Osteocyte (in vitro differentiated cells): ENCODE results near the gene RAD51B. TPM values are rescaled to one million over a fixed set of nuclear protein-coding genes. Genes with fewer than 3 reads are reported as not detected.

Experiments
- DNase-seq: peaks from one replicate; pipeline ENCODE4 v3.0.0; 2021; ENCODE audit warnings: mixed read lengths; ENCODE audit not compliant: unreplicated experiment; ENCODE audit errors: extremely low spot score
- H3K27ac Mint-ChIP-seq: one replicate; pipeline ENCODE4 v1.8.0; 2021; ENCODE audit warnings: mild to moderate bottlenecking, mixed read lengths; ENCODE audit not compliant: unreplicated experiment
- H3K27me3 Mint-ChIP-seq: one replicate; pipeline ENCODE4 v1.8.0; 2021; ENCODE audit warnings: mixed read lengths; ENCODE audit not compliant: unreplicated experiment
- H3K36me3 Mint-ChIP-seq: one replicate; pipeline ENCODE4 v1.8.0; 2021; ENCODE audit warnings: mixed read lengths; ENCODE audit not compliant: unreplicated experiment
- H3K4me1 Mint-ChIP-seq: one replicate; pipeline ENCODE4 v1.8.0; 2021; ENCODE audit warnings: mixed read lengths; ENCODE audit not compliant: unreplicated experiment
- H3K4me3 Mint-ChIP-seq: one replicate; pipeline ENCODE4 v1.8.0; 2021; ENCODE audit warnings: mild to moderate bottlenecking, moderate library complexity, mixed read lengths; ENCODE audit not compliant: unreplicated experiment
- H3K9me3 Mint-ChIP-seq: one replicate; pipeline ENCODE4 v1.8.0; 2021; ENCODE audit warnings: mixed read lengths; ENCODE audit not compliant: unreplicated experiment
- total RNA-seq: library from RNA; stranded (reverse); gene quantifications from 2 replicates; pipeline ENCODE4 v1.2.1, GENCODE V29; 2021
- TF ChIP-seq, protein P1 (sequence below): fragments of 200-600 bp; sonication (generic); IDR thresholded peaks from 2 replicates; pipeline ENCODE4 v1.5.0; 2021; ENCODE audit warnings: antibody characterized with exemption, mild to moderate bottlenecking, moderate library complexity

Gene RAD51B
- total RNA-seq, 1 donor from 2014 or later: 12.7 TPM

DNA sequence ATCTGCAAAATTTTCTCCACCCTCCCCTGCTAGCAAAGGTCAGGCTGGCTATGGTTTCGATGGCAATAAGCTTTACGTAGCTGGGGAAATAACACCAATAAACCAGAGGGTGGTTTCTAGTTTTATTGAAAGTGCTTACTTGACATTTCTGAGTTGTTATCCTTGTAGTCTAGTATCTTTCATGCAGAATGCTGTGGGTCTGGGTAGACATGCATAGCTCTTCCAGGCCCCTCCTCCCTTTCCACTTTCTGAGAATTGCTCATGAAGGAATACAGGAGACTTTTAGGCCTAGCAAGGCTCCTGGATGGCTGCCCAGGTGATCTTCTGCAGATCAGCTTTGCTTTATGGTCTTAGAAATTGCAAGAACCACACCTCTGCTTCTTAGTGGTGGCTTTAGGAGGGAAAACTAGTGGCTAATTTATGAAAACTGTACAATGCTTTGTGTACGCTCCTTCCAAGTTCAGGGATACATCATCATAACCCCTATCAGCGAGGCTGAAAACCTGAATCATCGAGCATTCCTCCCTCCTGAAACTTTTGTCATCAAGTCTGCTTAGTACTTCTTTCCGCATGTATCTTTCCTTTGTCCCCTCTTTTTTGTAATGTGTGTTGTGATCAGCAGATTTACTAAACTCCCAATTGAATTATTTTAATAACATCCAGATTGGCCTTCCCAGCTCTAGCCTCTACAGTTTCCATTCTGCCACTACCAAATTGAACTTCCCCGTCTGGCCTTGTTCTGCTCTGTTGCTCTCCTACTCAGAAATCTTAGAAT is 473.0 kb downstream of the RAD51B start:
- TF ChIP-seq, protein P1, sequence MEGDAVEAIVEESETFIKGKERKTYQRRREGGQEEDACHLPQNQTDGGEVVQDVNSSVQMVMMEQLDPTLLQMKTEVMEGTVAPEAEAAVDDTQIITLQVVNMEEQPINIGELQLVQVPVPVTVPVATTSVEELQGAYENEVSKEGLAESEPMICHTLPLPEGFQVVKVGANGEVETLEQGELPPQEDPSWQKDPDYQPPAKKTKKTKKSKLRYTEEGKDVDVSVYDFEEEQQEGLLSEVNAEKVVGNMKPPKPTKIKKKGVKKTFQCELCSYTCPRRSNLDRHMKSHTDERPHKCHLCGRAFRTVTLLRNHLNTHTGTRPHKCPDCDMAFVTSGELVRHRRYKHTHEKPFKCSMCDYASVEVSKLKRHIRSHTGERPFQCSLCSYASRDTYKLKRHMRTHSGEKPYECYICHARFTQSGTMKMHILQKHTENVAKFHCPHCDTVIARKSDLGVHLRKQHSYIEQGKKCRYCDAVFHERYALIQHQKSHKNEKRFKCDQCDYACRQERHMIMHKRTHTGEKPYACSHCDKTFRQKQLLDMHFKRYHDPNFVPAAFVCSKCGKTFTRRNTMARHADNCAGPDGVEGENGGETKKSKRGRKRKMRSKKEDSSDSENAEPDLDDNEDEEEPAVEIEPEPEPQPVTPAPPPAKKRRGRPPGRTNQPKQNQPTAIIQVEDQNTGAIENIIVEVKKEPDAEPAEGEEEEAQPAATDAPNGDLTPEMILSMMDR: no peak
- Mint-ChIP-seq H3K27ac (no peak overlapping the region), H3K4me3 (no peak overlapping the region), H3K27me3 (no peaks in the 10 kb centered on the region), H3K4me1 (no peaks in the 10 kb centered on the region), H3K36me3 (no peaks in the 10 kb centered on the region), H3K9me3 (no peaks in the 10 kb centered on the region)
- no peak for DNase-seq

DNA sequence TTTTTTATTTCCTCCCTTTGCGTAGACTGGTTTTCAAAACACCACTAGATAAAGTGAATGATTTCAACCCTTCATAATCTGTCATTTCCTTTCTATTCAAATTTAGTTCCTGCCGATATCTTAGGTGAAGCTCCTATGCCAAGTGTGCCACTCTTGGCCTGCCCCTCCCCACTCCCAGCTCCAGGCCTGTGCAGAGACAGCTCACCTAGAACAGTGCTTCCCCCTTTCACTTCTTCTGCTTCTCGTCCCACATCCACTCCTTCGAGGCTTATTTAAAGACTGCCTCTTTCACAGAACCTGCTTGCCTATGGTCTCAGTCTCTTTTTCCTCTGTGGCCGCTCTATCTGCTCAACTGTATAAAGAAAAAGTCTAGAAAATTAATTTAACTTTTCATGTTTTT is 473.8 kb downstream of the RAD51B start:
- no peaks in the 10 kb centered on the region for H3K27me3 Mint-ChIP-seq
- DNase-seq: no peak
- no peak overlapping the region for H3K27ac Mint-ChIP-seq
- H3K9me3 Mint-ChIP-seq: peaks cover 5% of the 10 kb centered on the region
- no peak overlapping the region for H3K4me3 Mint-ChIP-seq
- H3K36me3 Mint-ChIP-seq: peaks cover 4% of the 10 kb centered on the region
- TF ChIP-seq, protein P1: no peak
- H3K4me1 Mint-ChIP-seq: peaks cover 6% of the 10 kb centered on the region

DNA sequence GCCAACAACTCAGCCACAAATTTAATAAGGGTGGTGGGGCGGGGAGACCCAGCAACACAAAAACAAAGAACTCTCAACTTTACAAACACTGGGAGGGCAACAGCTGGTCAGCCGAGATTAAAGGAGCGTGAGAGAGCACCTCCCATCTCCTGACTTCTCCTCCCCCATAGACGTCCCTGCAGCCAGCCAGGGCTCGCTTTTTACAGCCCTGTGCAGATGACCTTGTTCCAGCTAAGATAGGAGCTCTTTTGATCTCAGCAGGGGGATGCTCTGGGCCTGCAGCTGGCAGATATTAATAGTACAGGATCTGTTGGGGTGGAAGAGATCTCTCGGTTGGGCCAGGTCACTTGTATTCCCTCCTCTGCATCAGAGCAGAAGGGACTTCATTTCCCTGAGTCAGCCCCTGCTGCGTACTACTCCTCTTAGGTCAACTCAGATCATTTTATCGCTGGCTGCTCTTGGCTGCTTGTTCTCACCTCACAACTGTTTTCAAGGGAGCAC is 475.8 kb downstream of the RAD51B start:
- TF ChIP-seq, protein P1: no peak
- Mint-ChIP-seq H3K9me3 (peaks cover 5% of the 10 kb centered on the region), H3K4me1 (peaks cover 6% of the 10 kb centered on the region), H3K27me3 (no peaks in the 10 kb centered on the region), H3K36me3 (peaks cover 4% of the 10 kb centered on the region), H3K27ac (no peak overlapping the region), H3K4me3 (no peak overlapping the region)
- DNase-seq: no peak

DNA sequence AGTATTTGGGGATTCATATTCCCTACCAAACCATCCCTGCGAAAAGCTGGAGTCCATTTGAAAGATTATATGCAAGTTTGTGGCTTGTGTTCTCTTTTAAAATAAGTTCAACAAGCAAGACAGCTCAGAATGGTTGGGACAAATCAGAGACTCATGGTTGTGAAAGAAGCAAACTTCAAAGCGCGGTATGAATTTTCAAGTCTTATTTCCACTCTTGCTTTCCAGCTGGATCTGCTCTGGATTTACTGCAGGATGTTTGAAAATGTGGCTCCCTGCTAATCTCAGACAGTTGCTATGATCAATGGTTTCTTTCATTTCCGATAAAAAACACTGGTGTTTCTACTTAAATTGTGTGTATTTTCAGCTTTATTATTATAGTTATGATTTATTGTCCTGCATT is 477.5 kb downstream of the RAD51B start:
- no peaks in the 10 kb centered on the region for H3K27me3 Mint-ChIP-seq
- H3K9me3 Mint-ChIP-seq: peaks cover 8% of the 10 kb centered on the region
- H3K36me3 Mint-ChIP-seq: peaks cover 4% of the 10 kb centered on the region
- no peak overlapping the region for H3K27ac Mint-ChIP-seq
- no peak overlapping the region for H3K4me3 Mint-ChIP-seq
- TF ChIP-seq, protein P1: no peak
- no peak for DNase-seq
- H3K4me1 Mint-ChIP-seq: peaks cover 6% of the 10 kb centered on the region

DNA sequence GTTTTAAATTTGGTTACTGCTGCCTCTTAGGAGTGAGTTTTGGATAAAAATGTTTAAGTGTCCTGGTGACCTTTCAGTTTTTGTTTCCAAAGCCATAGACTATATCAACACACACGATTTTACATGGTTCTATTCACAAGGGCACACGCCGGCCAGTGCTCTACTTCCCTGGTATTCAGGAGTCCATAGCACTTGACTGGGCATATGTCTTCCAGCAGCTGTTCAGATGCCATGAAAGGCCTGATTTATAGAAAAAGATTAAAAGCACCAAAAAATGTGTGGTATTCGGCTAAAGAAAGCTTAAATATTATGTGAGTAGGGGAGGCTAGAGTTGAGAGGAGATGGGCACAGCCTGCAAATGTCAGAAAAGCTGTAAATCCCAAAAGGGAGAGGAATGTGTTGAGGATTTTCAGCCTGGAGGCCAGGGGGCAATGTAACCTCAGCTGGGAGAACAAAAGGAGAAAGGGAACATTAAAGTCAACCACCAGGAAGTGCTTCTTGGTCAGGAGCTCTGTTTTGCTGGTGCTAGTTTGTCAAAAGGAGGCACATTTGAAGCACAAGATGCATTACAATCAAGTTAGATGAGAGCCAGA is 478.4 kb downstream of the RAD51B start:
- Mint-ChIP-seq H3K4me1 (peaks cover 6% of the 10 kb centered on the region), H3K27ac (no peak overlapping the region), H3K36me3 (peaks cover 7% of the 10 kb centered on the region), H3K9me3 (peaks cover 11% of the 10 kb centered on the region), H3K27me3 (no peaks in the 10 kb centered on the region), H3K4me3 (no peak overlapping the region)
- TF ChIP-seq, protein P1: peak; percentile 49
- DNase-seq: no peak
